ENCODE results near the gene SHANK3. TPM values are rescaled to one million over a fixed set of nuclear protein-coding genes. Genes with fewer than 3 reads are reported as not detected.

SHANK3 gene
- total and polyA plus RNA-seq, 2 donors (not counting 1 experiment from before 2014, with no cell fraction given) = not detected

GRCh38 chr22:50702821-50703725 lies 30.4 kb downstream of the SHANK3 start:
- Histone ChIP-seq H3K27me3 (replicated peaks in 1 of 4; ENCODE audit: control extremely low read depth in 1 of 4, control insufficient read depth in 3 of 4, insufficient read depth in 4 of 4, low read length in 3 of 4) (no peaks in the 10 kb centered on the region), H2AFZ (ENCODE audit: insufficient read depth, low read depth, low read length, poor library complexity, severe bottlenecking) (no peak overlapping the region), H3K27ac (ENCODE audit: low read length in 2 of 2) (no peak overlapping the region), H4K20me1 (ENCODE audit: control insufficient read depth, insufficient read depth, low read length, poor library complexity, severe bottlenecking) (no peaks in the 10 kb centered on the region), H3K9me3 (ENCODE audit: control extremely low read depth in 1 of 3, control insufficient read depth in 2 of 3, insufficient read depth in 1 of 3, low read length in 2 of 3) (no peaks in the 10 kb centered on the region), H3K79me2 (ENCODE audit: control insufficient read depth, insufficient read depth, low read length) (no peaks in the 10 kb centered on the region), H3K9ac (ENCODE audit: low read length) (no peak overlapping the region), H3K4me1 (ENCODE audit: control insufficient read depth in 2 of 2, insufficient read depth in 2 of 2, low read length in 2 of 2) (no peaks in the 10 kb centered on the region), H3K36me3 (replicated peaks in 1 of 2; ENCODE audit: control extremely low read depth in 1 of 2, control insufficient read depth in 1 of 2, extremely low read depth in 1 of 2, insufficient read depth in 2 of 2, low read length in 1 of 2) (no peaks in the 10 kb centered on the region), H3K4me2 (replicated peaks; ENCODE audit: low read depth, low read length, poor library complexity, severe bottlenecking) (no peak overlapping the region), H3K4me3 (ENCODE audit: control extremely low read depth in 1 of 5, extremely low read depth in 1 of 5, insufficient read depth in 1 of 5, low read depth in 2 of 5, low read length in 4 of 5) (no peak overlapping the region)
- no peak overlapping the region for H3K4me3 Mint-ChIP-seq
- H3K27ac Mint-ChIP-seq = no peak overlapping the region
- intact Hi-C loops (cut with micrococcal nuclease) = no loop called here
- no peak for TF ChIP-seq CTCF (IDR thresholded peaks at IDR 0.05)
- TF ChIP-seq EZH2 (IDR thresholded peaks at IDR 0.05; ENCODE audit: borderline replicate concordance, insufficient read depth, low read depth, low read length, poor library complexity, severe bottlenecking) = no peak
- WGBS (ENCODE audit: insufficient coverage) = 88% methylated on average over 15 of the region's 20 CpGs
- no peaks in the 10 kb centered on the region for H3K9me3 Mint-ChIP-seq (ENCODE audit: insufficient read depth)
- peaks cover 8% of the 10 kb centered on the region for H3K27me3 Mint-ChIP-seq
- ChIA-PET POLR2A (no interaction called here), CTCF (no interaction called here)
- DNase-seq (no peak), ATAC-seq (ENCODE audit: low read depth) (no peak)
- H3K4me1 Mint-ChIP-seq = no peaks in the 10 kb centered on the region
